ENCODE measurements around the gene TLE1.

- TF ChIP-seq EZH2 (IDR thresholded peaks at IDR 0.05; ENCODE audit: borderline replicate concordance, low read length) (no peak), CTCF (IDR thresholded peaks at IDR 0.05; ENCODE audit: low read length) (no peak)
These were observed 147.0 kb downstream of the TLE1 start for GRCh38 chr9:81542118-81542889.
